H1 (cell line): ENCODE results near the gene BOLL. TPM values are rescaled to one million over a fixed set of nuclear protein-coding genes. Genes with fewer than 3 reads are reported as not detected.

Source experiments
- CHD1 ChIP-seq: IDR thresholded peaks from 2 replicates; pipeline ENCODE4 v1.6.1; 2012; ENCODE audit warnings: low read depth, low read length, improper control_type of control experiment
- GABPA ChIP-seq: IDR thresholded peaks from 2 replicates; pipeline ENCODE4 v1.6.1; 2011; ENCODE audit warnings: mild to moderate bottlenecking, low read length, moderate library complexity, borderline replicate concordance; ENCODE audit not compliant: insufficient read depth
- POLR2AphosphoS5 ChIP-seq: IDR thresholded peaks from 2 replicates; pipeline ENCODE4 v1.6.1; 2011; ENCODE audit warnings: low read depth, low read length
- SIN3A ChIP-seq, 2 experiments: IDR thresholded peaks in 1 of 2; conservative IDR thresholded peaks in 1 of 2; 2 replicates each; pipeline ENCODE4 v1.6.1; 2011 to 2012; ENCODE audit warnings: low read length in 2 of 2, improper control_type of control experiment in 1 of 2, low read depth in 1 of 2, mild to moderate bottlenecking in 1 of 2
- polyA plus RNA-seq, 7 experiments: library from polyadenylated mRNA; depleted of rRNA in 3 of 7; stranded (reverse) in 5 of 7; unstranded in 2 of 7; fragments of >200 nt in 5 of 7; fragments of 200-250 nt in 2 of 7; gene quantifications; 1 replicate in 5 of 7; 2 replicates in 1 of 7; 4 replicates in 1 of 7; pipeline versions ENCODE4 v1.2.1 to v1.2.3, GENCODE V29; 2011 to 2013; ENCODE audit warnings: missing spikeins in 2 of 7, mixed read lengths in 2 of 7
- total RNA-seq: library from RNA; stranded (reverse); fragmentation: NEBNext Ultra II Directional; extraction: Animal tissue kit (Norgen Biotek cat#: 25700); gene quantifications from 2 replicates; pipeline ENCODE4 v1.2.1, GENCODE V29; 2021

The BOLL gene
- total and polyA plus RNA-seq, 2 of the 8 experiments (the other 6 are each of a cell fraction or from before 2014, with no cell fraction given): not detected

DNA sequence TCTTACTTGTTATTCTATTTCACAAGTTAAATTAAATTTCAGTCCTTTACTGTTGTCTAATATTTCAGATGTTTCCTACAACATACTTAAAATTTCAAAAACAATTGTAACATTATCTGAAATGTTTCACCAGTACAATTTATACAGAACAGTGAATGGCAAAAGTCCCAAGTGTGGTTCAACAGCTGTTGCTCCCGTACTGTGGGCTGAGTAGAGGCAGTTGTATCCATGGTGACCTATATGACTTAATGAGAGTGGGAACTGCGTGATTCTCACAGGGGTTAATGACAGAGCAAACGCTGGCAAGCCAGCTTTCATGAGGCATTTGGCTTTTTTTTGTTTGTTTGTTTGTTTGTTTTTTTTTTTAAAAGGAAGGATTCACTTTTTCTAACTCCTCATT lies 13.9 kb upstream of the BOLL start (continued):
- TF ChIP-seq POLR2AphosphoS5 (no peak), CHD1 (no peak), SIN3A (conservative IDR thresholded peaks at IDR 0.05 in 1 of 2, IDR thresholded peaks at IDR 0.05 in 1 of 2; ENCODE audit: low read depth in 1 of 2, low read length in 2 of 2) (no peak), GABPA (no peak)
